Measurements from ENCODE around the gene PKD1L1. TPM values are rescaled to one million over a fixed set of nuclear protein-coding genes. Genes with fewer than 3 reads are reported as not detected.

PKD1L1 gene
- total RNA-seq, 1 experiment from 2014 or later: not detected

- Histone ChIP-seq H3K27ac (ENCODE audit: low read depth, low read length, poor library complexity, severe bottlenecking) (no peak overlapping the region), H3K4me1 (ENCODE audit: insufficient read depth, low read length, poor library complexity, severe bottlenecking) (no peaks in the 10 kb centered on the region), H3K27me3 (replicated peaks; ENCODE audit: insufficient read depth, low read depth, low read length, poor library complexity) (no peaks in the 10 kb centered on the region), H3K36me3 (ENCODE audit: insufficient read depth, low read length, poor library complexity, severe bottlenecking) (no peaks in the 10 kb centered on the region), H3K9me3 (ENCODE audit: low read depth, low read length, poor library complexity, severe bottlenecking) (no peaks in the 10 kb centered on the region), H3K4me3 (ENCODE audit: low read depth, low read length, poor library complexity, severe bottlenecking) (no peak overlapping the region)
- POLR2A ChIA-PET (ENCODE audit: low non-redundant PET): no interaction called here
- intact Hi-C loops (cut with micrococcal nuclease; ENCODE audit: unreplicated experiment): no loop called here
- no peak for DNase-seq (ENCODE audit: low spot score)
- CTCF ChIA-PET: no interaction called here
- TF ChIP-seq CTCF (conservative IDR thresholded peaks at IDR 0.05; ENCODE audit: low read depth, low read length) (no peak), EZH2 (IDR thresholded peaks at IDR 0.05; ENCODE audit: borderline replicate concordance, low read depth, low read length, poor library complexity, severe bottlenecking) (no peak)
- no TSS peak for BruUV-seq (replicated peaks)
Observed at GRCh38 chr7:47936323-47936722, 11.9 kb downstream of the PKD1L1 start.

GRCh38 chr7:47935336-47935735 is 12.9 kb downstream of the PKD1L1 start:
- POLR2A ChIA-PET (ENCODE audit: low non-redundant PET): no interaction called here
- intact Hi-C loops (cut with micrococcal nuclease; ENCODE audit: unreplicated experiment): no loop called here
- Histone ChIP-seq H3K4me1 (ENCODE audit: insufficient read depth, low read length, poor library complexity, severe bottlenecking) (no peaks in the 10 kb centered on the region), H3K9me3 (ENCODE audit: low read depth, low read length, poor library complexity, severe bottlenecking) (no peaks in the 10 kb centered on the region), H3K36me3 (ENCODE audit: insufficient read depth, low read length, poor library complexity, severe bottlenecking) (no peaks in the 10 kb centered on the region), H3K4me3 (ENCODE audit: low read depth, low read length, poor library complexity, severe bottlenecking) (no peak overlapping the region), H3K27ac (ENCODE audit: low read depth, low read length, poor library complexity, severe bottlenecking) (no peak overlapping the region), H3K27me3 (replicated peaks; ENCODE audit: insufficient read depth, low read depth, low read length, poor library complexity) (no peaks in the 10 kb centered on the region)
- no TSS peak for BruUV-seq (replicated peaks)
- TF ChIP-seq EZH2 (IDR thresholded peaks at IDR 0.05; ENCODE audit: borderline replicate concordance, low read depth, low read length, poor library complexity, severe bottlenecking) (no peak), CTCF (conservative IDR thresholded peaks at IDR 0.05; ENCODE audit: low read depth, low read length) (no peak)
- CTCF ChIA-PET: no interaction called here
- no peak for DNase-seq (ENCODE audit: low spot score)

- H3K27ac ChIP-seq (ENCODE audit: low read depth, low read length, poor library complexity, severe bottlenecking): no peak overlapping the region
- BruUV-seq (replicated peaks): no TSS peak
- DNase-seq (ENCODE audit: low spot score): no peak
- ChIA-PET POLR2A (ENCODE audit: low non-redundant PET) (no interaction called here), CTCF (no interaction called here)
- no peaks in the 10 kb centered on the region for H3K27me3 ChIP-seq (replicated peaks; ENCODE audit: insufficient read depth, low read depth, low read length, poor library complexity)
- intact Hi-C loops (cut with micrococcal nuclease; ENCODE audit: unreplicated experiment): no loop called here
- no peaks in the 10 kb centered on the region for H3K4me1 ChIP-seq (ENCODE audit: insufficient read depth, low read length, poor library complexity, severe bottlenecking)
- no peak for TF ChIP-seq CTCF (conservative IDR thresholded peaks at IDR 0.05; ENCODE audit: low read depth, low read length)
- TF ChIP-seq EZH2 (IDR thresholded peaks at IDR 0.05; ENCODE audit: borderline replicate concordance, low read depth, low read length, poor library complexity, severe bottlenecking): no peak
- H3K9me3 ChIP-seq (ENCODE audit: low read depth, low read length, poor library complexity, severe bottlenecking): no peaks in the 10 kb centered on the region
- H3K36me3 ChIP-seq (ENCODE audit: insufficient read depth, low read length, poor library complexity, severe bottlenecking): no peaks in the 10 kb centered on the region
- no peak overlapping the region for H3K4me3 ChIP-seq (ENCODE audit: low read depth, low read length, poor library complexity, severe bottlenecking)
Observed at GRCh38 chr7:47934831-47935230, 13.4 kb downstream of the PKD1L1 start.
